C4-2B (cell line): ENCODE data around the gene DKC1.
"Not testable (repeated sequence)": the region's sequence is repeated elsewhere in the genome, so short reads cannot be mapped to it uniquely, and the experiment has no call there.

Source experiments
- H3K27ac ChIP-seq: fragments of 450-650 bp; 2 replicates; pipeline ENCODE4 v1.5.1; 2017
- ZFX ChIP-seq: fragments of 450-650 bp; IDR thresholded peaks from 2 replicates; pipeline ENCODE4 v1.6.1; 2017
- TF ChIP-seq, protein P1 (sequence below): fragments of 450-650 bp; conservative IDR thresholded peaks from 2 replicates; pipeline ENCODE4 v1.5.1; 2017; ENCODE audit warnings: mild to moderate bottlenecking

DKC1 gene

DNA sequence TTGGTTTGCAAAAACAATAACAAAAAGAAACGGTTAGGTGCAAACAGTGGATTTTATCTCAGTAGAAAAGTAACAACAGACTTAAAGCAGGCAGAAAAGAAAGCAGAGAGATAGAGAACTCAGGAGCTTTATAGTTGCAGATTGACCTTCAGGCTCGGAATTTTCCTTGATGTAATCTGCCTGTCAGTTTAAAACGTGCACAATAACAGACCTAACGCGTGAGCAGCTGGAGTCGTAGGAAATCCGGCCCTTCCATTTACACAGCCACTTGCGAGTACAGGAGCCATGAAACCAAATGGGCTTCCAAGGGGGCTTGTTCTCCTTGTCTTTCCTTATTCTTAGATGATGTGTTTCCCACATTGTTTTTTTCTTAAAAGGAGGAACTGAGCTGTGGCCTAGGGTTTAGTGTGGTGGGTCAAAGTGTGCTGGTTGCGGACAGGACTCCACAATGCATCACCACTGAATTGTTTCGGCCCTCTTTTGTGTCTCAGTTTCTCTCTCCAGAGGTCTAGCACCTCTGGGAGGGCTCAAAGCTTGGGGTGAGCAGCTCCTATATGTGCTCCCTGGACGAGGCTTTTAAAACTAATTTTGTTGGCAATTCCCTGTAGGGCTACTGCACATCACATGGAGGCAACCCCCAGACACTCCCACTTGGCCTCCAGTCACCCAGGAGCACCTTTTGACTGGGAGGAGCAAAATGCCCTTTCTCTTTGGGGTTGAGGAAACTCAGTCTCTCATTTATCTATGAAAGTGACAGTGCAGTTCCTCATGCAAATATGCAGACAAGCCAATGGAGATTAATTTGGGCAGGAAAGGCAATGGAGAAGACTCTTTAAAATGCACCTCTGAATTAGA, 56.5 kb downstream of the DKC1 start:
- no peak overlapping the region for H3K27ac ChIP-seq
- TF ChIP-seq, protein P1, sequence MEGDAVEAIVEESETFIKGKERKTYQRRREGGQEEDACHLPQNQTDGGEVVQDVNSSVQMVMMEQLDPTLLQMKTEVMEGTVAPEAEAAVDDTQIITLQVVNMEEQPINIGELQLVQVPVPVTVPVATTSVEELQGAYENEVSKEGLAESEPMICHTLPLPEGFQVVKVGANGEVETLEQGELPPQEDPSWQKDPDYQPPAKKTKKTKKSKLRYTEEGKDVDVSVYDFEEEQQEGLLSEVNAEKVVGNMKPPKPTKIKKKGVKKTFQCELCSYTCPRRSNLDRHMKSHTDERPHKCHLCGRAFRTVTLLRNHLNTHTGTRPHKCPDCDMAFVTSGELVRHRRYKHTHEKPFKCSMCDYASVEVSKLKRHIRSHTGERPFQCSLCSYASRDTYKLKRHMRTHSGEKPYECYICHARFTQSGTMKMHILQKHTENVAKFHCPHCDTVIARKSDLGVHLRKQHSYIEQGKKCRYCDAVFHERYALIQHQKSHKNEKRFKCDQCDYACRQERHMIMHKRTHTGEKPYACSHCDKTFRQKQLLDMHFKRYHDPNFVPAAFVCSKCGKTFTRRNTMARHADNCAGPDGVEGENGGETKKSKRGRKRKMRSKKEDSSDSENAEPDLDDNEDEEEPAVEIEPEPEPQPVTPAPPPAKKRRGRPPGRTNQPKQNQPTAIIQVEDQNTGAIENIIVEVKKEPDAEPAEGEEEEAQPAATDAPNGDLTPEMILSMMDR, result no peak
- TF ChIP-seq ZFX, result no peak

DNA sequence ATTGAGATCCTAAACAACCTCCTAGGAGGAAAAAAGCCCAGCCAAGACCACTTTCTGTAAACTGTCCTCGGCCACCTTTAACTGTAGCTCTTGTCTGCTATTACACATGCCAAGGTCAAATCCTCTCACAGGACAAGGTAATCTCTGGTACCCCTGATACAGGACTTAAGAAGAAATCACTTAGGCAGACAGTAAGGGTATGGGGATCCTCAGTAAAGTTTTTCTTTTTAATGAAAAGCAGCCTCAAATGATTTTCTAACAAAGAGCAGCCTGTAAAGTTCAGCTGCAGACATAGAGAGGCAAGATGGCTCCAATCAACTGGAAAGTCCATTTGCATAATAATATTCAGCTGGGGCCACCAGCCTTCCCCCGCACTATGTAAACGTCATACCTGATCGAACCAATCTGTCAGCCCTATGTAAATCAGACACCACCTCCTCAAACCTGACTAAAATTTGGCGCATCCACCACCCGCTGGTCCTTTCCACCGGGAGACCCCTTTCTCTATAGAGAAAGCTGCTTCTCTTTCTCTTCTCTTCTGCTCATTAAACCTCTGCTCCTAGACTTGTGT, 57.2 kb downstream of the DKC1 start:
- H3K27ac ChIP-seq, result no peak overlapping the region

GRCh38 chrX:154821523-154821922, 58.9 kb downstream of the DKC1 start:
- no peak overlapping the region for H3K27ac ChIP-seq
- no peak for TF ChIP-seq ZFX
- TF ChIP-seq, protein P1, result no peak

More for the DNA sequence above, 57.2 kb downstream of the DKC1 start:
- no peak for TF ChIP-seq ZFX
- TF ChIP-seq, protein P1, result no peak

- H3K27ac ChIP-seq, result no peak overlapping the region
- TF ChIP-seq, protein P1, result no peak
- no peak for TF ChIP-seq ZFX
Observed at GRCh38 chrX:154822029-154822428, 59.4 kb downstream of the DKC1 start.

DNA sequence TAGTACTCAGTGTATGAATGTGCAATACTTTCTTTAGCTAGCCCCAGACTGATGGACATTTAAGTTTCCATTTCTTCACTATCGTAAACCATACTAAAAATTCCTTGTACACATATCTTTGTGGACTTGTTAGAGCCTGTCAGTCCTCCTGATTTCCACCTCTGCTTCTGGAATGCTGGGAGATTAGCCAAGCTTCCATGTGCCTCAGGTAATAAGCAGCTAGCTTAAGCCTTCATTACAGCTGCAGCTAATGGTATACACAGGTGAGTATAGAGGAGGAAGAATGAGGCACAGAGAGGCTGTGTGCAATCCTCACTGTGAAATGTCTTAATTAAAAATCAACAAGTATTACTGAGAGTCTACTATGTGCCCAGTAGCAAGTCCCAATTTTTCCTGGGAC, 62.0 kb downstream of the DKC1 start:
- TF ChIP-seq, protein P1, result no peak
- no peak for TF ChIP-seq ZFX
- H3K27ac ChIP-seq, result no peak overlapping the region

GRCh38 chrX:154825586-154825985, 62.9 kb downstream of the DKC1 start:
- H3K27ac ChIP-seq, result not testable (repeated sequence)
